GM06990 (cell line): ENCODE measurements around the gene CITED1.
"Not testable (repeated sequence)": the region's sequence is repeated elsewhere in the genome, so short reads cannot be mapped to it uniquely, and the experiment has no call there.

Experiments used
- DNase-seq: peaks from one replicate; pipeline ENCODE4 v3.0.0-alpha.2; 2011; ENCODE audit not compliant: insufficient read length; ENCODE audit errors: extremely low read depth
- H3K27me3 ChIP-seq: replicated peaks from 2 replicates; pipeline ENCODE4 v1.6.0; 2011; ENCODE audit warnings: low read length; ENCODE audit not compliant: control insufficient read depth, insufficient read depth
- H3K36me3 ChIP-seq: 2 replicates; pipeline ENCODE4 v1.5.1; 2011; ENCODE audit warnings: low read length; ENCODE audit not compliant: control insufficient read depth, insufficient read depth
- H3K4me3 ChIP-seq: replicated peaks from 2 replicates; pipeline ENCODE4 v1.5.1; 2011; ENCODE audit warnings: low read depth, mild to moderate bottlenecking, control low read depth, low read length
- CTCF ChIP-seq: IDR thresholded peaks from 2 replicates; pipeline ENCODE4 v1.5.1; 2011; ENCODE audit warnings: low read length, control low read depth, mild to moderate bottlenecking, inconsistent platforms; ENCODE audit not compliant: insufficient read depth, poor library complexity, severe bottlenecking

Gene CITED1

GRCh38 chrX:72326605-72327300 lies 21.0 kb upstream of the CITED1 start:
- no peak for TF ChIP-seq CTCF
- DNase-seq: no peak

DNA sequence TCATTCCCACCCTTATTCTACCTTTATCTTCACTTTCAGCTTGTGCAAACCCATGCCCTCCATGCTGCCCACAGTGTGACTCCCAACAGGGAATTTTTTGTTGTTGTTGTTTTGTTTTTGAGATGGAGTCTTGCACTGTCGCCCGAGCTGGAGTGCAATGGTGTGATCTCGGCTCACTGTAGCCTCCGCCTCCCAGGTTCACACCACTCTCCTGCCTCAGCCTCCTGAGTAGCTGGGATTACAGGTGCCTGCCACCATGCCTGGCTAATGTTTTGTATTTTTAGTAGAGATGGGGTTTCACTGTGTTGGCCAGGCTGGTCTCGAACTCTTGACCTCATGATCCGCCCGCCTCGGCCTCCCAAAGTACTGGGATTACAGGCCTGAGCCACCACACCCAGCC lies 13.9 kb upstream of the CITED1 start:
- not testable (repeated sequence) for H3K27me3 ChIP-seq

More at GRCh38 chrX:72326605-72327300, 21.0 kb upstream of the CITED1 start:
- Histone ChIP-seq H3K4me3 (no peak overlapping the region), H3K36me3 (no peaks in the 10 kb centered on the region), H3K27me3 (no peaks in the 10 kb centered on the region; the same call in 1 of the 2 replicates)

GRCh38 chrX:72317139-72317538 lies 11.4 kb upstream of the CITED1 start:
- no peak for TF ChIP-seq CTCF
- no peak for DNase-seq
- no peak overlapping the region for H3K4me3 ChIP-seq
- H3K36me3 ChIP-seq: no peaks in the 10 kb centered on the region
- H3K27me3 ChIP-seq: no peaks in the 10 kb centered on the region; the same call in 1 of the 2 replicates

More for the DNA sequence above, 13.9 kb upstream of the CITED1 start:
- not testable (repeated sequence) for DNase-seq, H3K4me3 ChIP-seq, H3K36me3 ChIP-seq

- no peaks in the 10 kb centered on the region; the same call in 1 of the 2 replicates for H3K27me3 ChIP-seq
- no peak overlapping the region for H3K4me3 ChIP-seq
- DNase-seq: no peak
Measured at GRCh38 chrX:72316408-72317110, 10.8 kb upstream of the CITED1 start.

DNA sequence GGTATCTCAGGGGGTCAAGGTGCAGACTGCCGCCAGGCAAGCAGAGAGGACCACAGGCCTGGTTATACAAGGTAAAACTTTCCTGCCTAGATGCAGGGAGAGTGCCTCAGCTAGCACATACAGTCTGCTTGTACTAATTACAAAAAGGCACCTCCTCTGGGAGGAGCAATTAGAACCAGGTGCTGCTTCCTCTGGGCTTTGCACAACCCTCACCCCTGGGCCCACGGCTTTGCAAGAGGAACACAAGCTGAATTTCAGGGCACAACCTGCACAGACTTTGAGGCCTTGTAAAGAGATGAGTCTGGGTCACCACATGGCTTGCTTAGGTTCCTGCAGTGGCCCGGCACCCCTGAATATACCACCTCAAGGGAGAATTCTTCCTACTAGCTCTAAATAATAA lies 9.2 kb upstream of the CITED1 start:
- H3K27me3 ChIP-seq: no peaks in the 10 kb centered on the region; the same call in 1 of the 2 replicates
- H3K4me3 ChIP-seq: no peak overlapping the region
- DNase-seq: no peak
- H3K36me3 ChIP-seq: no peaks in the 10 kb centered on the region
- TF ChIP-seq CTCF: no peak

More at GRCh38 chrX:72316408-72317110, 10.8 kb upstream of the CITED1 start:
- no peaks in the 10 kb centered on the region for H3K36me3 ChIP-seq
- no peak for TF ChIP-seq CTCF

DNA sequence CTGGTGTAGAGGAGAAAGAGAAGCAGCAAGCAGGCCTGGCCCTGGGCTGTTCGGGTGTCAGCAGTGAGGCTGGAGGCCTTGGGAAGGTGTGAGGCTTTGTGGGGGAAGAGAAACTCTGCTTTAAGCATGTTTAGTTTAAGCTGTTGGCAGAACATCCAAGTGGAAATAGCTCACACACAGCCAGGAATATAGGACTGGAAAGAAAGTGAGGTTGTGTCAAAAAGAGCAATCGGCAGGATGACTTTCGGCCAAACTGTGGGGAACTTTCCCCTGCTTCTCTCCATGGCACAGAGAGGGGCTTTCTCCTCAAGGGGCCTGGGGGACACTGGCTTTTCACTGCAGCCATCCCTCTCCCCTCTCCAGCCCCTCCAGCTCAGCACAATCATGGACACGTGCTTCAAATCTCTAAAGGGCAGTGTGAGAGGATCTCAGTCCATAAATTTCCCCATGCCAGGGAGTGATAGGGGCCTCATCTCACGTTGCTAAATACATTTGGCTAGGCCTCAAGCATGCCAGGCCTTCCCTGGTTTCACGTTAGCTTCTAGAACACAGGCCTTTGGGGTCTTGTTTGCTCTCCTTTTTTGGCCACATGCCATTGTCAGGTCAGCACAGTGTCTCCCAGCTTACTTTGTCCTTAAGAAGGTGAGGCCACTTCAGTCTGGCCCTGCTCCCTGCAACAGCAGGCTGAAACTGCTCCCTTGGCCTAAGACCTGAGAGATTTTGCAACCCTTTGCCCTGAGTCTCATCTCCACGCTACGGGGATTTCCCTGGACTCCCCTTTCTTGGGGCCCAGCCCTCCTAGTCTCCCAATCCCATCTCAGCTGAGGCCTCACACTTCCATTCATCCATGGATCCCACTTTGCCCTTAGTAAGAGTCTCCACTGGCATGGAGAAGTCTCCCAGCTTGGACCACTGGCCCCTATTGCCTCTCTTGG lies 8.3 kb upstream of the CITED1 start:
- no peak for DNase-seq
- TF ChIP-seq CTCF: no peak
- no peak overlapping the region for H3K4me3 ChIP-seq
- peaks cover 1% of the 10 kb centered on the region; the same call in 1 of the 2 replicates for H3K27me3 ChIP-seq
- no peaks in the 10 kb centered on the region for H3K36me3 ChIP-seq
